IMR-90 (cell line): Measurements from ENCODE around the gene ZNF565.

Experiments
- BHLHE40 ChIP-seq: fragments of 150-350 bp; IDR thresholded peaks from 2 replicates; pipeline ENCODE4 v1.6.1; 2016; ENCODE audit warnings: mild to moderate bottlenecking, low read depth, low read length
- CEBPB ChIP-seq: IDR thresholded peaks from 2 replicates; pipeline ENCODE4 v1.6.1; 2012; ENCODE audit warnings: low read depth, low read length, improper control_type of control experiment
- FOS ChIP-seq: fragments of 150-350 bp; IDR thresholded peaks from 2 replicates; pipeline ENCODE4 v1.6.1; 2016; ENCODE audit warnings: low read depth, low read length
- MAFK ChIP-seq: IDR thresholded peaks from 2 replicates; pipeline ENCODE4 v1.6.1; 2012; ENCODE audit warnings: low read depth, low read length, improper control_type of control experiment
- MAZ ChIP-seq: IDR thresholded peaks from 2 replicates; pipeline ENCODE4 v1.6.1; 2012; ENCODE audit warnings: low read depth, mild to moderate bottlenecking, low read length, improper control_type of control experiment, moderate library complexity, borderline replicate concordance
- MXI1 ChIP-seq: IDR thresholded peaks from 2 replicates; pipeline ENCODE4 v1.6.1; 2012; ENCODE audit warnings: low read depth, mild to moderate bottlenecking, low read length, moderate library complexity, borderline replicate concordance
- POLR2A ChIP-seq: IDR thresholded peaks from 2 replicates; pipeline ENCODE4 v1.6.1; 2012; ENCODE audit warnings: mild to moderate bottlenecking, low read depth, low read length
- RAD21 ChIP-seq: IDR thresholded peaks from 2 replicates; pipeline ENCODE4 v1.6.1; 2012; ENCODE audit warnings: low read length, improper control_type of control experiment
- RCOR1 ChIP-seq: IDR thresholded peaks from 2 replicates; pipeline ENCODE4 v1.6.1; 2012; ENCODE audit warnings: mild to moderate bottlenecking, low read length, improper control_type of control experiment; ENCODE audit not compliant: insufficient replicate concordance
- RFX5 ChIP-seq: IDR thresholded peaks from 2 replicates; pipeline ENCODE4 v1.8.0; 2012; ENCODE audit warnings: low read depth, mild to moderate bottlenecking, low read length, moderate library complexity
- SMC3 ChIP-seq: fragments of 150-350 bp; IDR thresholded peaks from 2 replicates; pipeline ENCODE4 v1.6.1; 2016; ENCODE audit warnings: low read depth, mild to moderate bottlenecking, antibody characterized with exemption, low read length, moderate library complexity
- TF ChIP-seq, protein P1 (sequence below): conservative IDR thresholded peaks from 2 replicates; pipeline ENCODE4 v1.5.1; 2012; ENCODE audit warnings: mild to moderate bottlenecking, low read depth, low read length, improper control_type of control experiment
- TF ChIP-seq, protein P2 (sequence below): fragments of 150-350 bp; IDR thresholded peaks from 2 replicates; pipeline ENCODE4 v1.6.1; 2017; ENCODE audit warnings: mild to moderate bottlenecking, antibody characterized with exemption, low read length, low read depth
- TF ChIP-seq, protein P3 (sequence below): fragments of 150-350 bp; IDR thresholded peaks from 2 replicates; pipeline ENCODE4 v1.6.1; 2016; ENCODE audit warnings: low read depth, mild to moderate bottlenecking, low read length, moderate library complexity, borderline replicate concordance

DNA sequence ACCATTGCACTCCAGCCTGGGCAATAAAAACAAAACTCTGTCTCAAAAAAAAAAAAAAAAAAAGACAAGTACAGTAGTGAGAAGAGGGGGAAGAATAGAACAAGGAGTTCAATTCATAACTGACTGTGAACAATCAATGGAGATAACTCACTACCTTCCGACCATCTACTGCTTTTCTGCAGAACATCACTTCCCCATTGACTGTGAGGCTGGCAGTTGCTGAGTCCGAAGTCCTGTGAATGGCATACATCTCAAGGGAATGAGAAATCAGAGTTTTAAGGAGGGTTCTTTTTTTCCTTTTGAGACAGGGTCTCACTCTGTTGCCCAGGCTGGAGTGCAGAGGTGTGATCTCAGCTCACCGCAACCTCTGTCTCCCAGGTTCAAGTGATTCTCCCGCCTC lies 11.2 kb downstream of the ZNF565 start:
- no peak for TF ChIP-seq RAD21
- no peak for TF ChIP-seq POLR2A
- TF ChIP-seq, protein P1, sequence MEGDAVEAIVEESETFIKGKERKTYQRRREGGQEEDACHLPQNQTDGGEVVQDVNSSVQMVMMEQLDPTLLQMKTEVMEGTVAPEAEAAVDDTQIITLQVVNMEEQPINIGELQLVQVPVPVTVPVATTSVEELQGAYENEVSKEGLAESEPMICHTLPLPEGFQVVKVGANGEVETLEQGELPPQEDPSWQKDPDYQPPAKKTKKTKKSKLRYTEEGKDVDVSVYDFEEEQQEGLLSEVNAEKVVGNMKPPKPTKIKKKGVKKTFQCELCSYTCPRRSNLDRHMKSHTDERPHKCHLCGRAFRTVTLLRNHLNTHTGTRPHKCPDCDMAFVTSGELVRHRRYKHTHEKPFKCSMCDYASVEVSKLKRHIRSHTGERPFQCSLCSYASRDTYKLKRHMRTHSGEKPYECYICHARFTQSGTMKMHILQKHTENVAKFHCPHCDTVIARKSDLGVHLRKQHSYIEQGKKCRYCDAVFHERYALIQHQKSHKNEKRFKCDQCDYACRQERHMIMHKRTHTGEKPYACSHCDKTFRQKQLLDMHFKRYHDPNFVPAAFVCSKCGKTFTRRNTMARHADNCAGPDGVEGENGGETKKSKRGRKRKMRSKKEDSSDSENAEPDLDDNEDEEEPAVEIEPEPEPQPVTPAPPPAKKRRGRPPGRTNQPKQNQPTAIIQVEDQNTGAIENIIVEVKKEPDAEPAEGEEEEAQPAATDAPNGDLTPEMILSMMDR, result no peak
- TF ChIP-seq CEBPB, result no peak
- no peak for TF ChIP-seq RCOR1
- no peak for TF ChIP-seq MAFK
- TF ChIP-seq, protein P2, sequence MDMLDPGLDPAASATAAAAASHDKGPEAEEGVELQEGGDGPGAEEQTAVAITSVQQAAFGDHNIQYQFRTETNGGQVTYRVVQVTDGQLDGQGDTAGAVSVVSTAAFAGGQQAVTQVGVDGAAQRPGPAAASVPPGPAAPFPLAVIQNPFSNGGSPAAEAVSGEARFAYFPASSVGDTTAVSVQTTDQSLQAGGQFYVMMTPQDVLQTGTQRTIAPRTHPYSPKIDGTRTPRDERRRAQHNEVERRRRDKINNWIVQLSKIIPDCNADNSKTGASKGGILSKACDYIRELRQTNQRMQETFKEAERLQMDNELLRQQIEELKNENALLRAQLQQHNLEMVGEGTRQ, result no peak
- TF ChIP-seq SMC3, result no peak
- no peak for TF ChIP-seq BHLHE40
- TF ChIP-seq, protein P3, sequence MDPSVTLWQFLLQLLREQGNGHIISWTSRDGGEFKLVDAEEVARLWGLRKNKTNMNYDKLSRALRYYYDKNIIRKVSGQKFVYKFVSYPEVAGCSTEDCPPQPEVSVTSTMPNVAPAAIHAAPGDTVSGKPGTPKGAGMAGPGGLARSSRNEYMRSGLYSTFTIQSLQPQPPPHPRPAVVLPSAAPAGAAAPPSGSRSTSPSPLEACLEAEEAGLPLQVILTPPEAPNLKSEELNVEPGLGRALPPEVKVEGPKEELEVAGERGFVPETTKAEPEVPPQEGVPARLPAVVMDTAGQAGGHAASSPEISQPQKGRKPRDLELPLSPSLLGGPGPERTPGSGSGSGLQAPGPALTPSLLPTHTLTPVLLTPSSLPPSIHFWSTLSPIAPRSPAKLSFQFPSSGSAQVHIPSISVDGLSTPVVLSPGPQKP, result no peak
- TF ChIP-seq RFX5, result no peak
- TF ChIP-seq MAZ, result no peak
- no peak for TF ChIP-seq MXI1
- no peak for TF ChIP-seq FOS
